D341Med (cell line): Measurements from ENCODE around the gene GNG14.
"Not testable (repeated sequence)": the region's sequence is repeated elsewhere in the genome, so short reads cannot be mapped to it uniquely, and the experiment has no call there.

ENCODE experiments used
- DNase-seq: peaks from one replicate; pipeline ENCODE4 v3.0.0; 2012; ENCODE audit warnings: low spot score

The GNG14 gene

DNA sequence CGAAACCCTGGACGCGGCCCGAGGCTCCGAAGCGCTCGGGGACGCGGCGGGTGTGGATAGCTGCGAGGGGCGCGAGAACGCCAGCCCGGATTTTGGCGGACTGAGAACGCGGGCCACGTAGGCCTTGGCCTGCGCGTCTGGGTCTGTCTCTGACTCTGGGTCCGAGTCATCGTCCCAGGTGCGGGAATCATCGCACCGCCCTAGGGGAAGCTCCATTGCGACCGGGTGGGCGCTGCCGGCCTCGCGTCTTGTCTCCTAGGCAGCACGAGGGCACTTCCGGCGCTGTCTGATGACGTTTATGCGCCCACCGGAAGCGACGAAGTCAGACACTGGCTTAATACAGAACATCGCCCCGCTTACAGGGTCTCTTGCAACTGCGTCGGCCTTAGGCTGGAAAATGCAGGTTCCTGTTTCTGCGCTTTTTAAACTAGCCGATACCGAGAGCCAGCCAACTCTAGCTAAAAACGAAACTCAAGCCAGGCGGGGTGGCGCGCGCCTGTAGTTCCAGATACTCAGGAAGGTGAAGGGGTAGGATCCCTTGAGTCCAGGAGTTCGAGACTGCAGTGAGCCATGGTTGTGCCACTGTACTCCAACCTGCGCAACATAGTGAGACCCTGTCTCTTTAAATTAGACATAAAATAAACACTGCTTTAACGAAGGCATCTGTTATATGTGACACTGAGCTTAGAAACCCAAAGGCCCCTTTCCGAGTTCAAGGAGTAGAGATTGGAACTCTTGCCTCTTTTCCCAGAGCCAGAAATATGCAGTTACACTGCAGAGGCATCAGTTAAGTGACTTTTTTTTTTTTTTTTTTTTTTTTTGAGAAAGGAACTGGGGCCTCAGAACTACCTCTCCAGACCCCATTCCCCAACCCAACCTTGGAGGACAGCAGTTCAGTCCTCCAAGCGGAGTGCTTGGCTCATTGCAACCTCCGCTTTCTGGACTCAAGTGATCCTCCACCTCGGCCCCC lies 8.9 kb downstream of the GNG14 start, which contains the start of gene FBXW9:
Gene FBXW9, minus strand, starts transcription at position 266 of the 970 bp plus-strand sequence. Its CDS starts 50 bp downstream, at position 216.
- DNase-seq: peak; percentile 96

- DNase-seq: not testable (repeated sequence)
Observed at GRCh38 chr19:12697425-12697824, 9.6 kb downstream of the GNG14 start.

- no peak for DNase-seq
Observed at GRCh38 chr19:12698138-12698537, 10.3 kb downstream of the GNG14 start.

DNA sequence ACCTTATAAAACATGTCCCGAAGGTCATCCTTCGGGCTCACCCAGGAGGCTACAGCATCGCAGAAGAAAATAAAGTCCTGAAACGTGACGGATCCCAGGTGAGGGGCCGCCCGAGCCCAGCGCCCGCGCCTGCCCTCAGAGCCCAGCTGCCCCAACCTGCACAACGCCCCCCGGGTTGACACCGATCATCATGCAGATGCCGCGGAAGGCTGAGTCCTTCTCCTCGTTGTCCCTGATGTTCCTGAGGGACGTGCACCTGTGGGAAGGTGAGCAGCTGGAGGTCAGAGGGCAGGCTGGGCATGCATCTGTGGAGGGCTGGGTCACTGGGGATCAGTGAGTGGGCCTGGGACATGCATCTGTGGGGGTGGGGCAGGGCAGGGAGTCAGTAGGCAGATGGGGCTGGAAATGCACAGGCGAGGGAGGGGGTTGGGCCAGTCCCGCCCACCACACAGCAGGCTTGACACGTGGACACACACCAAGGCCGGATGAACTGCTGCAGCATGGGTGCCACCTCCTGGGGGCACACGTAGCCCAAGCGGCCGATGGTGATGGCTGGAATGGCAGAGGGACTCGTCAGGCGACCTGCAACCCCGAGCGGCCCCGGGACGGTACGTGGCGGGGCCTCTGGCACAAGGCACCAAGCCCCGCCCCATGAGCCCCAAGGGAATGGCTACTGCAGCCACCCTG lies 13.9 kb downstream of the GNG14 start:
- DNase-seq: no peak

GRCh38 chr19:12703046-12703445 lies 15.2 kb downstream of the GNG14 start:
- peak; percentile 79 for DNase-seq

- no peak for DNase-seq
Observed at GRCh38 chr19:12705169-12705568, 17.4 kb downstream of the GNG14 start.

- no peak for DNase-seq
Observed at GRCh38 chr19:12705654-12706331, 18.0 kb downstream of the GNG14 start.

DNA sequence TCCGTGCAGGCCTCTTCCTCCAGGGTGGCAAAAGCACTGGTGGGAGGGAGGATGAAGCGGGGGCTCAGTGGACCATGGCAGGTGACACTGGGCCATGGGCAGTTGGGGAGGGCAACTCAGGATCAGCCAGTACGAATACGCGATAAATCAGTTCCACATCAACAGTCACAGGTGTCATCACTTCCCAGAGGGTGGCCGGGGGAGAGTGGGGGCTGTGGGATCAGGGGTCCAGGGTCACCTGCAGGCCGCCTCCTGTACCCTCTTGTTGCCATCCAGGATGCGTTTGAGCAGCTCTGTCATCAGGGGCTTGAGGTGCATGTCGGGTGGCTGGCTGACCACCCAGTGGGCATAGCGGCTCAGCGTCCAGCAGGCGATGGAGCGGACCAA lies 18.5 kb downstream of the GNG14 start:
- DNase-seq: no peak

DNA sequence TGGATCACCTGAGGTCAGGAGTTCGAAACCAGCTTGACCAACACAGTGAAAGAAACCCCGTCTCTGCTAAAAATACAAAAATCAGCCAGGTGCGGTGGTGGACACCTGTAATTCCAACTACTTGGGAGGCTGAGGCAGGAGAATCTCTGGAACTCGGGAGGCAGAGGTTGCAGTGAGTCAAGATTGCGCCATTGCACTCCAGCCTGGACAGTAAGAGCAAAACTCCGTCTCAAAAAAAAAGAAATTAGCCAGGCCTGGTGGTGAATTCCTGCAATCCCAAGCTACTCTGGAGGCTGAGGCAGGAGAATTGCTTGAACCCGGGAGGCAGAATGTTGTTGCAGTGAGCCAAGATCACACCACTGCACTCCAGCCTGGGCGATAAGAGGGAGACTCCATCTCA lies 20.8 kb downstream of the GNG14 start:
- no peak for DNase-seq

DNA sequence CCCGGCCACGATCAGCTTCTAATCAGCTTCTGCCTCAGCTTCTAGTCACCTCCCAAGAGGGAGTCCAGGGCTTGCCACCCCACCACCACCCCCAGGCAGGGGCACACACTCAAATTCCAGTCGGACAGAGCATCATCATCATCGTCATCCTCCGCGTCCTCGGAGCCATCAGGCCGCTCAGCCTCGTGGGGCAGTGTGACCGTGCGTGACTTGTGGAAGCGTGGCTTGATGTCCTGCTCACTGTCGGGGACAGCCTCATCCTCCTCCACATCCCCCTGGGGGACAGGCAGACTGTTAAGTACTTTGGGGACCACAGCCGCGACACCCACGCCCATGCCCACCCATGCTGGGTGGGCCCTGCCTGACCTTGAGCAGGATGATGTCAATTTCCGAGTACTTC lies 23.4 kb downstream of the GNG14 start:
- no peak for DNase-seq

GRCh38 chr19:12712077-12712476 lies 24.3 kb downstream of the GNG14 start:
- DNase-seq: not testable (repeated sequence)

DNA sequence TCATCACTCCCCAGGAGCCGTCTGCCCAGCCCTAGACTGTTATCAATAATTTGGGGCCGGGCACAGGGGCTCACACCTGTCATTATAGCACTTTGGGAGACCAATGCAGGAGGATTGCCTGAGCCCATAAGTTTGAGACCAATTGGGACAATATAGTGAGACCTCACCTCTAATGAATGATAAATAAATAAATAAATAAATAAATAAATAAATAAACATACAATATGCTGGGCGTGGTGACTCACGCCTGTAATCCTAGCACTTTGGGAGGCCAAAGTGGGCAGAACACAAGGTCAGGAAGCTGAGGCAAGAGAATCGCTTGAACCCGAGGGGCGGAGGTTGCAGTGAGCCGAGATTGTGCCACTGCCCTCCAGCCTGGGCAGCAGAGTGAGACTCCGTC lies 25.5 kb downstream of the GNG14 start:
- DNase-seq: not testable (repeated sequence)

GRCh38 chr19:12715102-12715501 lies 27.3 kb downstream of the GNG14 start:
- DNase-seq: no peak

- DNase-seq: no peak
Observed at GRCh38 chr19:12715929-12716328, 28.1 kb downstream of the GNG14 start.

DNA sequence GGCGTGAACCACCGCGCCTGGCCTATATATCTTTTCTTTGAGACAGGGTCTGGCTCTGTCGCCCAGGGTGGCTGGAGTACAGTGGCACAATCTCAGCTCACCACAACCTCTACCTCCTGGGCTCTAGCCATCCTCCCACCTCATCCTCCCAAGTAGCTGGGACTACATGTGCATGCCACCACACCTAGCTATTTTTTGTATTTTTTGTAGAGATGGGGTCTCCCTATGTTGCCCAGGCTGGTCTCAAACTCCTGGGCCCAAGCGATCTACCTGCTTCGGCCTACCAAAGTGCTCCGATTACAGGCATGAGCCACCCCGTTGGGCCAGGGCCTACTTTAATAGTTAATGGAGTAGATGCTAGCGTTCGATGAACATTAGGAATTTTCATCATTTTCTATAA lies 32.5 kb downstream of the GNG14 start:
- DNase-seq: no peak

DNA sequence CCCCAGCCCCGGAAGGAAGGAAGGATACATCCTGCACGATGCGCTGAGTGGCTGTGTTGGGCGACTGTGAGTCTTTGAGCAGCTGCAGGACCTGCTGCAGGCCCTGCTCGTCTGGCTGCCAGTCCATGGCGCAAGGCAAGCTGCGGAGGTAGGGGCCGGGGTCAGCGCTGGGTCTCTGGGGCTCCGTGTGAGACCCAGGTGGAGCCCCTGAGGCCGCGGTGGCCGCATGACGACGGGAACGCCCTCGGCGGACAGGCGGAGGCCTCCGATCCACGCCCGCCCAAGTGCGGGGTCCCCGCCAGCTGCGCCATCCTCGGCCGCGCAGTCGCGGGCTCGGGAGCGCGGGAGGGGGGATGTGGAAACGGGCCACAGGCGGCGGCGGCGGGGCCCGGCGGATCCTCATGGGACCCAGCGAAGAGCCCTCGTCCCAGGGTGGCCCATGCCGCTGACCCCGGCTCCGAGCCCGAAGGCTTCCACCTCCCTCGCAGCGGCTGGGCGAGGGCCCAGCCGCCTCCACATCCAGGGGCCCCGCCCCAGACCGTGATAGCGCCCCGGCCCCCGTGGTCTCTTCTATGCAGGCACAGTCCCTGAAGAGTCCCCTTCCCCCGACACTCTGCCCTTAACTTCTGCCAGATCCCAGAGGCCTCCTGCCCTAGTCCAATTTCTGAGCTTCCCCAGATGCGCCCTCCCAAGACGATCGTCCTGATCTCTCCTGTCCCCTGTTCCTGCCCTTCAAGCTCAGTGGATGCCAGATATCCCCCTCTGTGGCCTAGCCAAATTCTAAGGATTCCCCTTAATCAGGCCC lies 33.3 kb downstream of the GNG14 start:
- DNase-seq: peak; percentile 59

GRCh38 chr19:12721656-12722565 lies 34.1 kb downstream of the GNG14 start:
- peak; percentile 76 for DNase-seq

DNA sequence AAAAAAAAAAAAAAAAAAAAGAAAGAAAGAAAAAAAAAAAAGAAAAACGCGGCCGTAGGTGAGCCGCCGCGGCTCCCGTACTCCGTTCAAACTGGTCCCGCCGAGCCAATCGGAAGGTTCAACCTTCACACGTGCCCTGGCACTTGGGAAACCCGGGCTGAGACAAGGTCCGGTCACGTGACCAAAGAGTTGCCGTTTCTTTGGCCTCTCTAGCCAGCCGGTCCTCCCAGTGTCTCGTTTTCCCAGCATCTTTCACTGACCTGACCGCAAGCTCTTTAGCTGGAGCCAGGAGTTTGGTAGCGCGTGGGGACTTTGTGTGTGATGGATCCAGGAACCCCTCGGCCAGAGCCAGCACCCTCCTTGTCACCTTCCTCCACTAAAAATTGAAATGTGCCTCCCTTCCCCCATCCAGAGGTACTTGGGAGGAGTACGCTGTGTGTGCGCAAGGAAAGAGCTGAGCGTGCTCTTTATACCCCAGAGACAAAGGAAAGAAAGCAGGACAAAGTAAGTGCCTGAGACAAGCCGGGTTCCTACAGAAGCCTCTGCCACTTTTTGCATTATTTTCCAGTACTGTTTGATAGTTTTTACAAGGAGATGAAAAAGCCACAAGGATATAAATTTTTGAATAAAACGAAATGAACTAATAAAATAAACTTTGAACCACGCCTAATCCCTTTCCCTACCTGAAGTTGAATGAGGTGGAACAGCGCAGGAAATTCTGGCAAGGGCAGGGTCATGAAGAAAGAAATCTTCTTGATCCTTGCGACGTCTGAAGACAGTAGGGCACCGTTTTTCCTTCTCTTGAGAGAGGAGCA lies 35.0 kb downstream of the GNG14 start:
- peak; percentile 94 for DNase-seq

DNA sequence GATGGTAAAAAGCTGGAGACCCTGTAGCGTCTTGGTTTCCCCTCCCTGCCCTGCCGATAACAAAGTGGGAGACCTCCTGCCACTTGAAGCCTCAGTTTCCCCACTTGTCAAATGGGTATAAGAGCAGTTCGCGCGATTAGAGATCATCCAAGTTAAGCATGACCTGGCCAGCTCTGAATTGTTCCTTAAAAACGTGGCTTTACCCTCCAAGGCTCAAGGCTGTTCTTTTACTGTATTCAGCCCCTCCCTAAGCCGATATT lies 35.5 kb downstream of the GNG14 start:
- DNase-seq: no peak
